CD14-positive monocyte (primary cell): ENCODE results near the gene CDK5. TPM values are rescaled to one million over a fixed set of nuclear protein-coding genes. Genes with fewer than 3 reads are reported as not detected.

Experiments used
- DNase-seq, 3 donors: peaks; one replicate each; pipeline ENCODE4 v3.0.0-alpha.2; 2011 to 2022
- H2AFZ ChIP-seq: 2 replicates; pipeline ENCODE4 v1.6.0; 2012; ENCODE audit warnings: mild to moderate bottlenecking, low read depth, low read length, inconsistent platforms; ENCODE audit not compliant: insufficient read depth, poor library complexity, severe bottlenecking
- H3K27ac ChIP-seq, 2 donors: 1 replicate in 1 of 2; 2 replicates in 1 of 2; pipeline ENCODE4 v1.5.1; 2012 to 2013; ENCODE audit warnings: low read length in 2 of 2, control low read depth in 1 of 2, inconsistent platforms in 1 of 2, low read depth in 1 of 2, mild to moderate bottlenecking in 1 of 2
- H3K27me3 ChIP-seq, 2 donors: one replicate each; pipeline versions ENCODE4 v1.6.0 to v1.6.1; 2011 to 2013; ENCODE audit warnings: low read length in 2 of 2; ENCODE audit not compliant: control insufficient read depth in 2 of 2, insufficient read depth in 2 of 2
- H3K36me3 ChIP-seq, 2 donors: replicated peaks in 1 of 2; 1 replicate in 1 of 2; 2 replicates in 1 of 2; pipeline versions ENCODE4 v1.5.1 to v1.6.1; 2012 to 2013; ENCODE audit warnings: low read length in 2 of 2, control low read depth in 1 of 2, inconsistent platforms in 1 of 2, mild to moderate bottlenecking in 1 of 2; ENCODE audit not compliant: insufficient read depth in 2 of 2, control insufficient read depth in 1 of 2
- H3K4me1 ChIP-seq, 2 donors: 1 replicate in 1 of 2; 2 replicates in 1 of 2; pipeline versions ENCODE4 v1.5.1 to v1.6.1; 2012 to 2013; ENCODE audit warnings: low read length in 2 of 2, control low read depth in 1 of 2, inconsistent platforms in 1 of 2, mild to moderate bottlenecking in 1 of 2, moderate library complexity in 1 of 2; ENCODE audit not compliant: insufficient read depth in 2 of 2, control insufficient read depth in 1 of 2
- H3K4me2 ChIP-seq: replicated peaks from 2 replicates; pipeline ENCODE3; 2012; ENCODE audit warnings: low read length, moderate library complexity, mild to moderate bottlenecking; ENCODE audit not compliant: poor library complexity, severe bottlenecking; ENCODE audit errors: extremely low read depth
- H3K4me3 ChIP-seq, 3 experiments: fragments of 200-600 bp in 1 of 3; sonication (generic) in 1 of 3; replicated peaks in 1 of 3; 1 replicate in 2 of 3; 2 replicates in 1 of 3; pipeline ENCODE4 v1.5.1; 2011 to 2013; ENCODE audit warnings: low read length in 3 of 3, mild to moderate bottlenecking in 3 of 3, control low read depth in 2 of 3, low read depth in 2 of 3, inconsistent platforms in 1 of 3, moderate library complexity in 1 of 3
- H3K79me2 ChIP-seq: 2 replicates; pipeline ENCODE4 v1.6.0; 2012; ENCODE audit warnings: mild to moderate bottlenecking, control low read depth, inconsistent platforms, low read length, moderate library complexity; ENCODE audit not compliant: insufficient read depth
- H3K9ac ChIP-seq: 2 replicates; pipeline ENCODE4 v1.6.0; 2017; ENCODE audit warnings: low read length, mild to moderate bottlenecking; ENCODE audit not compliant: insufficient read depth, poor library complexity, severe bottlenecking
- H3K9me3 ChIP-seq, 2 donors: replicated peaks in 1 of 2; 1 replicate in 1 of 2; 2 replicates in 1 of 2; pipeline versions ENCODE4 v1.5.1 to v1.6.1; 2012 to 2013; ENCODE audit warnings: low read length in 2 of 2, control low read depth in 1 of 2; ENCODE audit not compliant: control insufficient read depth in 1 of 2, insufficient read depth in 1 of 2
- H4K20me1 ChIP-seq: 2 replicates; pipeline ENCODE4 v1.6.0; 2012; ENCODE audit warnings: mild to moderate bottlenecking, low read length, control low read depth, moderate library complexity; ENCODE audit not compliant: insufficient read depth
- H3K27ac Mint-ChIP-seq, 7 donors: one replicate each; pipeline ENCODE4 v1.8.0; 2020; ENCODE audit warnings: mild to moderate bottlenecking in 7 of 7, mixed read lengths in 7 of 7, moderate library complexity in 6 of 7, inconsistent platforms in 2 of 7
- H3K27me3 Mint-ChIP-seq, 3 donors: one replicate each; pipeline ENCODE4 v1.8.0; 2021 to 2022; ENCODE audit warnings: low read depth in 3 of 3, mild to moderate bottlenecking in 3 of 3, mixed read lengths in 3 of 3, moderate library complexity in 3 of 3, inconsistent platforms in 1 of 3
- H3K36me3 Mint-ChIP-seq, 2 donors: one replicate each; pipeline ENCODE4 v1.8.0; 2020; ENCODE audit warnings: mixed read lengths in 2 of 2, inconsistent platforms in 1 of 2, mild to moderate bottlenecking in 1 of 2
- H3K4me1 Mint-ChIP-seq: one replicate; pipeline ENCODE4 v1.8.0; 2020; ENCODE audit warnings: mild to moderate bottlenecking, mixed read lengths
- H3K4me3 Mint-ChIP-seq, 2 donors: one replicate each; pipeline ENCODE4 v1.8.0; 2020; ENCODE audit warnings: mild to moderate bottlenecking in 2 of 2, mixed read lengths in 2 of 2, moderate library complexity in 1 of 2
- H3K9me3 Mint-ChIP-seq, 7 donors: one replicate each; pipeline ENCODE4 v1.8.0; 2020 to 2022; ENCODE audit warnings: mixed read lengths in 7 of 7, mild to moderate bottlenecking in 6 of 7, moderate library complexity in 6 of 7, inconsistent platforms in 2 of 7
- WGBS: methylation state at CpG from one replicate; pipeline ENCODE4 v1.1.5; 2013; ENCODE audit warnings: missing lambda C conversion rate; ENCODE audit not compliant: insufficient coverage; 5-methylcytosine and 5-hydroxymethylcytosine counted together
- intact Hi-C, 2 donors: fragments of 100-400 bp; cut with micrococcal nuclease; formaldehyde crosslinking; loops; one replicate each; pipeline versions ENCODE4 v1.15.0 to v1.15.1; 2023
- polyA plus RNA-seq, 3 donors: library from polyadenylated mRNA; depleted of rRNA in 1 of 3; unstranded in 2 of 3; stranded (reverse) in 1 of 3; fragments of 300-500 nt in 2 of 3; fragments of >200 nt in 1 of 3; fragmentation: Illumina TruSeq in 2 of 3; gene quantifications; 1 replicate in 2 of 3; 2 replicates in 1 of 3; pipeline ENCODE4 v1.2.3, GENCODE V29; 2012 to 2021
- TF ChIP-seq, protein P1 (sequence below): fragments of 200-600 bp; IDR thresholded peaks from one replicate; pipeline ENCODE4 v1.8.0; 2022; ENCODE audit warnings: antibody characterized with exemption, mild to moderate bottlenecking

CDK5 gene
- polyA plus RNA-seq, 3 donors, result 14.9 to 31.2 (median 24.9) TPM

DNA sequence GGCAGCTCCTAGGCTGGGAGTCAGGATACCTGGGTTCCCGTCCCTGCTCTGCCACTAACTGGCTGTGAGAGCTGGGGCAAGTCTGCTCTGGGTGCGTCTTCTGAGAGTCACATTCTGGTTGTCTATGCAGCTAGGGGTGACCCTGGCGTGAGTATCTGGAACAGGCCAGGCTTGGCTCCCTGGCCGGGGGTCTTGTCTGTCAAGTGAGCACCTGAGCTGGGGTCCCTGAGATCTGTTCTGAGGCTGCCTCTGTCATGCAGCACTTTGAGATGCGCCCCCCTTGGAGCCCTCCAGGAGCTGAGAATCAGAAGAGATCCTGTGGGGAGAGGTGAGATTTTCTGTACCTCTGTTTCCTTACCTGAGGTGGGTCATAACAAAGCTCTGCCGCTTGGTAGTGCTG, 36.1 kb upstream of the CDK5 start:
- Mint-ChIP-seq H3K27me3 (no peaks in the 10 kb centered on the region), H3K4me3 (no peak overlapping the region), H3K36me3 (peaks cover 25 to 33% of the 10 kb centered on the region in 2 donors), H3K4me1 (peaks cover 38% of the 10 kb centered on the region), H3K27ac (no peak overlapping the region), H3K9me3 (peaks cover 0 to 2% (median 0%) of the 10 kb centered on the region in 7 donors)
- no peak overlapping the region for H2AFZ ChIP-seq
- H3K27ac ChIP-seq, result no peak overlapping the region
- peaks cover 2 to 17% of the 10 kb centered on the region in 2 donors for H3K36me3 ChIP-seq
- no peaks in the 10 kb centered on the region for H3K27me3 ChIP-seq
- no peak for DNase-seq
- intact Hi-C loops, result loop anchor here in 1 of 2 donors (2.0 to 10.0 kb wide), 3 partner anchors 15 to 59 kb away; no protein-coding TSS in a partner anchor
- H3K4me1 ChIP-seq, result peaks cover 22 to 29% of the 10 kb centered on the region in 2 donors
- no peak overlapping the region for H3K4me3 ChIP-seq
- TF ChIP-seq, protein P1, sequence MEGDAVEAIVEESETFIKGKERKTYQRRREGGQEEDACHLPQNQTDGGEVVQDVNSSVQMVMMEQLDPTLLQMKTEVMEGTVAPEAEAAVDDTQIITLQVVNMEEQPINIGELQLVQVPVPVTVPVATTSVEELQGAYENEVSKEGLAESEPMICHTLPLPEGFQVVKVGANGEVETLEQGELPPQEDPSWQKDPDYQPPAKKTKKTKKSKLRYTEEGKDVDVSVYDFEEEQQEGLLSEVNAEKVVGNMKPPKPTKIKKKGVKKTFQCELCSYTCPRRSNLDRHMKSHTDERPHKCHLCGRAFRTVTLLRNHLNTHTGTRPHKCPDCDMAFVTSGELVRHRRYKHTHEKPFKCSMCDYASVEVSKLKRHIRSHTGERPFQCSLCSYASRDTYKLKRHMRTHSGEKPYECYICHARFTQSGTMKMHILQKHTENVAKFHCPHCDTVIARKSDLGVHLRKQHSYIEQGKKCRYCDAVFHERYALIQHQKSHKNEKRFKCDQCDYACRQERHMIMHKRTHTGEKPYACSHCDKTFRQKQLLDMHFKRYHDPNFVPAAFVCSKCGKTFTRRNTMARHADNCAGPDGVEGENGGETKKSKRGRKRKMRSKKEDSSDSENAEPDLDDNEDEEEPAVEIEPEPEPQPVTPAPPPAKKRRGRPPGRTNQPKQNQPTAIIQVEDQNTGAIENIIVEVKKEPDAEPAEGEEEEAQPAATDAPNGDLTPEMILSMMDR, result no peak
- peaks cover 99% of the 10 kb centered on the region for H4K20me1 ChIP-seq
- H3K9me3 ChIP-seq, result no peaks in the 10 kb centered on the region
- 98% methylated on average over 6 of the region's 6 CpGs for WGBS
- H3K9ac ChIP-seq, result no peak overlapping the region
- H3K4me2 ChIP-seq, result no peak overlapping the region
- peaks cover 84% of the 10 kb centered on the region for H3K79me2 ChIP-seq

DNA sequence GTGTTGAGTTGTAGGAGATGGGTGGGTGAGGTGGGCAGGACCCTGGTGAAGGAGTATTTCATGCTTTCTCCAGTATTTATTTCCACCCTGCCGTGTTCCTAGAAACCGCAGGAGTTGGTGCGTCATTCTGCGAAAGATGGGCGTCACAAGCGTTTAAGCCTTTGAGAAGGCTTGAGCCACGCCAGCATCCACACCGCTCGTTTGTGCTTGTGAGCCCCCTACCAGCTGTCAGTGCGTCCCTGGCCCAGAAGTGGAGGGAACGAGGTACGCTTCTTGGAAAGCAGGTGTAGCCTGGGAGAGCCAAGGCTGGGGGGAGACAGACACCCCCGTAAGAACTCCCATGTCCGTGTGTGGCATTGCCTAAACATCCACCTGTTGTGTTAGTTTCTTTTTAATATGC, 34.3 kb upstream of the CDK5 start:
- Histone ChIP-seq H3K4me2 (no peak overlapping the region), H3K36me3 (peaks cover 2 to 17% of the 10 kb centered on the region in 2 donors), H3K79me2 (peaks cover 76% of the 10 kb centered on the region), H3K4me3 (no peak overlapping the region), H3K27ac (no peak overlapping the region), H3K9ac (no peak overlapping the region), H3K4me1 (peaks cover 37 to 46% of the 10 kb centered on the region in 2 donors), H3K9me3 (no peaks in the 10 kb centered on the region), H2AFZ (no peak overlapping the region), H4K20me1 (peaks cover 97% of the 10 kb centered on the region), H3K27me3 (no peaks in the 10 kb centered on the region)
- H3K9me3 Mint-ChIP-seq, result peaks cover 0 to 2% (median 0%) of the 10 kb centered on the region in 7 donors
- H3K4me3 Mint-ChIP-seq, result no peak overlapping the region
- TF ChIP-seq, protein P1, result no peak
- no peaks in the 10 kb centered on the region for H3K27me3 Mint-ChIP-seq
- peaks cover 23 to 28% of the 10 kb centered on the region in 2 donors for H3K36me3 Mint-ChIP-seq
- no peak for DNase-seq
- peaks cover 45% of the 10 kb centered on the region for H3K4me1 Mint-ChIP-seq
- 97% methylated on average over 13 of the region's 14 CpGs for WGBS
- no peak overlapping the region for H3K27ac Mint-ChIP-seq
- intact Hi-C loops, result loop anchor here (1.0 to 10.0 kb wide), 3 partner anchors 13 to 57 kb away; no protein-coding TSS in a partner anchor
